HUES64 (cell line): ENCODE results near the gene RGS6.

Source experiments
- H3K27ac ChIP-seq: 2 replicates; pipeline ENCODE4 v1.7.0; 2013; ENCODE audit warnings: low read depth, low read length, inconsistent platforms
- H3K27me3 ChIP-seq: 2 replicates; pipeline ENCODE4 v1.6.1; 2013; ENCODE audit warnings: mild to moderate bottlenecking, low read length; ENCODE audit not compliant: insufficient read depth
- H3K36me3 ChIP-seq: 2 replicates; pipeline ENCODE4 v1.6.1; 2013; ENCODE audit warnings: mild to moderate bottlenecking, low read length; ENCODE audit not compliant: insufficient read depth
- H3K4me1 ChIP-seq: 2 replicates; pipeline ENCODE4 v1.6.1; 2013; ENCODE audit warnings: mild to moderate bottlenecking, low read length, moderate library complexity; ENCODE audit not compliant: insufficient read depth
- H3K4me3 ChIP-seq: 2 replicates; pipeline ENCODE4 v1.5.1; 2013; ENCODE audit warnings: mild to moderate bottlenecking, low read length, moderate library complexity
- H3K9ac ChIP-seq: 2 replicates; pipeline ENCODE4 v1.6.1; 2013; ENCODE audit warnings: mild to moderate bottlenecking, low read depth, low read length
- H3K9me3 ChIP-seq: 2 replicates; pipeline ENCODE4 v1.6.1; 2013; ENCODE audit warnings: low read depth, low read length; ENCODE audit not compliant: insufficient read depth
- WGBS: fragments of 150-250, 120-280 bp; methylation state at CpG from one replicate; pipeline ENCODE4 v1.1.7; 2013; ENCODE audit warnings: missing lambda C conversion rate; 5-methylcytosine and 5-hydroxymethylcytosine counted together

The RGS6 gene

GRCh38 chr14:72430457-72430856 lies 498.2 kb downstream of the RGS6 start:
- Histone ChIP-seq H3K36me3 (no peaks in the 10 kb centered on the region), H3K4me3 (no peak overlapping the region), H3K9ac (no peak overlapping the region), H3K9me3 (no peaks in the 10 kb centered on the region), H3K27me3 (no peaks in the 10 kb centered on the region), H3K4me1 (peaks cover 12% of the 10 kb centered on the region; the same call in 1 of the 2 replicates), H3K27ac (no peak overlapping the region)
- WGBS, result 81% methylated on average over 1 of the region's 1 CpG

- Histone ChIP-seq H3K9me3 (no peaks in the 10 kb centered on the region), H3K36me3 (no peaks in the 10 kb centered on the region), H3K27me3 (no peaks in the 10 kb centered on the region), H3K27ac (no peak overlapping the region), H3K4me1 (peaks cover 16% of the 10 kb centered on the region; the same call in 1 of the 2 replicates), H3K9ac (no peak overlapping the region), H3K4me3 (no peak overlapping the region)
- 79% methylated on average over 5 of the region's 5 CpGs for WGBS
Observed at GRCh38 chr14:72432748-72433147, 500.5 kb downstream of the RGS6 start.

- no peaks in the 10 kb centered on the region for H3K9me3 ChIP-seq
- H3K9ac ChIP-seq, result no peak overlapping the region
- peaks cover 16% of the 10 kb centered on the region; the same call in 1 of the 2 replicates for H3K4me1 ChIP-seq
- H3K27ac ChIP-seq, result no peak overlapping the region
- H3K27me3 ChIP-seq, result no peaks in the 10 kb centered on the region
- H3K4me3 ChIP-seq, result no peak overlapping the region
- WGBS, result 85% methylated on average over 6 of the region's 6 CpGs
- H3K36me3 ChIP-seq, result no peaks in the 10 kb centered on the region
Observed at GRCh38 chr14:72433511-72433910, 501.3 kb downstream of the RGS6 start.

- Histone ChIP-seq H3K9ac (no peak overlapping the region), H3K4me1 (peaks cover 16% of the 10 kb centered on the region; the same call in 1 of the 2 replicates), H3K9me3 (no peaks in the 10 kb centered on the region), H3K27me3 (no peaks in the 10 kb centered on the region), H3K27ac (peak overlapping the region; percentile 9; the same call in 1 of the 2 replicates), H3K36me3 (no peaks in the 10 kb centered on the region), H3K4me3 (no peak overlapping the region)
- 68% methylated on average over 2 of the region's 2 CpGs for WGBS
Observed at GRCh38 chr14:72434856-72435255, 502.6 kb downstream of the RGS6 start.

- peaks cover 11% of the 10 kb centered on the region; the same call in 1 of the 2 replicates for H3K4me1 ChIP-seq
- H3K9me3 ChIP-seq, result no peaks in the 10 kb centered on the region
- WGBS, result 94% methylated on average over 4 of the region's 4 CpGs
- H3K9ac ChIP-seq, result no peak overlapping the region
- H3K27ac ChIP-seq, result no peak overlapping the region
- H3K36me3 ChIP-seq, result no peaks in the 10 kb centered on the region
- H3K27me3 ChIP-seq, result no peaks in the 10 kb centered on the region
- no peak overlapping the region for H3K4me3 ChIP-seq
Observed at GRCh38 chr14:72439707-72440106, 507.5 kb downstream of the RGS6 start.

- no peak overlapping the region for H3K27ac ChIP-seq
- H3K4me1 ChIP-seq, result no peaks in the 10 kb centered on the region
- H3K9me3 ChIP-seq, result no peaks in the 10 kb centered on the region
- no peak overlapping the region for H3K9ac ChIP-seq
- no peaks in the 10 kb centered on the region for H3K27me3 ChIP-seq
- H3K4me3 ChIP-seq, result no peak overlapping the region
- WGBS, result 93% methylated on average over 2 of the region's 2 CpGs
- no peaks in the 10 kb centered on the region for H3K36me3 ChIP-seq
Observed at GRCh38 chr14:72443256-72443655, 511.0 kb downstream of the RGS6 start.

- WGBS, result 97% methylated on average over 8 of the region's 8 CpGs
- H3K9me3 ChIP-seq, result no peaks in the 10 kb centered on the region
- no peak overlapping the region for H3K27ac ChIP-seq
- no peaks in the 10 kb centered on the region for H3K27me3 ChIP-seq
- H3K36me3 ChIP-seq, result no peaks in the 10 kb centered on the region
- no peak overlapping the region for H3K9ac ChIP-seq
- no peaks in the 10 kb centered on the region for H3K4me1 ChIP-seq
- H3K4me3 ChIP-seq, result no peak overlapping the region
Observed at GRCh38 chr14:72443991-72444441, 511.8 kb downstream of the RGS6 start.

GRCh38 chr14:72444701-72445100 lies 512.5 kb downstream of the RGS6 start:
- H3K27ac ChIP-seq, result no peak overlapping the region
- no peak overlapping the region for H3K9ac ChIP-seq
- 92% methylated on average over 6 of the region's 6 CpGs for WGBS
- H3K9me3 ChIP-seq, result no peaks in the 10 kb centered on the region
- no peaks in the 10 kb centered on the region for H3K4me1 ChIP-seq
- H3K27me3 ChIP-seq, result no peaks in the 10 kb centered on the region
- no peak overlapping the region for H3K4me3 ChIP-seq
- no peaks in the 10 kb centered on the region for H3K36me3 ChIP-seq

GRCh38 chr14:72448212-72448611 lies 516.0 kb downstream of the RGS6 start:
- H3K27ac ChIP-seq, result no peak overlapping the region
- H3K9me3 ChIP-seq, result no peaks in the 10 kb centered on the region
- H3K9ac ChIP-seq, result no peak overlapping the region
- H3K27me3 ChIP-seq, result no peaks in the 10 kb centered on the region
- WGBS, result 88% methylated on average over 1 of the region's 2 CpGs
- H3K4me1 ChIP-seq, result peaks cover 19% of the 10 kb centered on the region; the same call in 1 of the 2 replicates
- H3K36me3 ChIP-seq, result no peaks in the 10 kb centered on the region
- no peak overlapping the region for H3K4me3 ChIP-seq

GRCh38 chr14:72450473-72451044 lies 518.3 kb downstream of the RGS6 start:
- WGBS, result 91% methylated on average over 7 of the region's 7 CpGs
- H3K9ac ChIP-seq, result no peak overlapping the region
- H3K27ac ChIP-seq, result peak overlapping the region; percentile 66

GRCh38 chr14:72451054-72451972 lies 519.1 kb downstream of the RGS6 start:
- Histone ChIP-seq H3K27me3 (no peaks in the 10 kb centered on the region), H3K36me3 (no peaks in the 10 kb centered on the region), H3K9ac (no peak overlapping the region), H3K9me3 (no peaks in the 10 kb centered on the region), H3K4me3 (no peak overlapping the region), H3K4me1 (peaks cover 19% of the 10 kb centered on the region; the same call in 1 of the 2 replicates), H3K27ac (peak overlapping the region; percentile 66)
- 86% methylated on average over 17 of the region's 17 CpGs for WGBS

More at GRCh38 chr14:72450473-72451044, 518.3 kb downstream of the RGS6 start:
- Histone ChIP-seq H3K36me3 (no peaks in the 10 kb centered on the region), H3K9me3 (no peaks in the 10 kb centered on the region), H3K4me3 (no peak overlapping the region), H3K4me1 (peaks cover 19% of the 10 kb centered on the region; the same call in 1 of the 2 replicates), H3K27me3 (no peaks in the 10 kb centered on the region)
